Panc1 (cell line): ENCODE measurements around the gene IGFL4. TPM values are rescaled to one million over a fixed set of nuclear protein-coding genes. Genes with fewer than 3 reads are reported as not detected.

Experiments
- ATAC-seq: fragments of 200-7000 bp; cut with Tn5 transposase; 2 replicates; pipeline ENCODE4 v1.9.1; 2020; ENCODE audit warnings: mild to moderate bottlenecking, moderate library complexity
- BruUV-seq: library from RNA; stranded (reverse); fragments of 400-500 nt; replicated peaks from 2 replicates; lab custom pipeline; 2021; lab: Mats Ljungman, UMichigan
- CTCF ChIA-PET: fragments of 300-600 bp; sonication (Branson Sonifier 250); formaldehyde crosslinking; loops from one replicate; lab custom pipeline; 2022; ENCODE audit warnings: antibody characterized with exemption; lab: Charles Lee
- POLR2A ChIA-PET: fragments of 300-600 bp; sonication (Branson Sonifier 250); formaldehyde crosslinking; loops from one replicate; lab custom pipeline; 2022; ENCODE audit warnings: antibody characterized with exemption; lab: Charles Lee
- DNase-seq: peaks from one replicate; pipeline ENCODE4 v3.0.0-alpha.2; 2010; ENCODE audit warnings: low read depth, low spot score
- H3K27ac ChIP-seq: 2 replicates; pipeline ENCODE4 v1.5.1; 2011; ENCODE audit warnings: mild to moderate bottlenecking, low read length, inconsistent platforms
- H3K27me3 ChIP-seq: fragments of 200-500 bp; sonication (Bioruptor generic); 2 replicates; pipeline ENCODE4 v1.6.0; 2014; ENCODE audit warnings: low read length, inconsistent platforms; ENCODE audit not compliant: control insufficient read depth, insufficient read depth
- H3K36me3 ChIP-seq: fragments of 200-500 bp; sonication (Bioruptor generic); 2 replicates; pipeline ENCODE4 v1.5.1; 2014; ENCODE audit warnings: inconsistent platforms, mild to moderate bottlenecking, low read length, moderate library complexity; ENCODE audit not compliant: control insufficient read depth, insufficient read depth
- H3K4me1 ChIP-seq: 2 replicates; pipeline ENCODE4 v1.5.1; 2011; ENCODE audit warnings: inconsistent platforms, mild to moderate bottlenecking, low read length, moderate library complexity; ENCODE audit not compliant: control insufficient read depth, insufficient read depth
- H3K4me3 ChIP-seq, 2 experiments: 2 replicates each; pipeline ENCODE4 v1.5.1; 2011 to 2012; ENCODE audit warnings: low read depth in 2 of 2, low read length in 2 of 2, mild to moderate bottlenecking in 2 of 2, inconsistent platforms in 1 of 2, moderate library complexity in 1 of 2
- H3K9me3 ChIP-seq: fragments of 200-500 bp; sonication (Bioruptor generic); 2 replicates; pipeline ENCODE4 v1.5.1; 2014; ENCODE audit warnings: low read depth, mild to moderate bottlenecking, inconsistent platforms, low read length, moderate library complexity; ENCODE audit not compliant: control insufficient read depth, insufficient read depth
- CTCF ChIP-seq: fragments of 450-650 bp; IDR thresholded peaks from 2 replicates; pipeline ENCODE4 v1.5.1; 2017; ENCODE audit warnings: mild to moderate bottlenecking
- POLR2AphosphoS5 ChIP-seq: IDR thresholded peaks from 2 replicates; pipeline ENCODE4 v1.6.1; 2012; ENCODE audit warnings: mild to moderate bottlenecking, low read depth, low read length, moderate library complexity
- SIN3A ChIP-seq: IDR thresholded peaks from 2 replicates; pipeline ENCODE4 v1.6.1; 2012; ENCODE audit warnings: low read depth, mild to moderate bottlenecking, low read length, moderate library complexity, borderline replicate concordance; ENCODE audit not compliant: insufficient read depth
- TCF7L2 ChIP-seq: IDR thresholded peaks from 2 replicates; pipeline ENCODE4 v1.6.1; 2011; ENCODE audit warnings: mild to moderate bottlenecking, low read depth, low read length, inconsistent platforms
- in situ Hi-C: cut with HindIII; loops from 2 replicates; pipeline ENCODE4 v1.10.0; 2016; ENCODE audit warnings: low sequenced_read_pairs, low pct_unique_long_range_greater_than_20kb
- intact Hi-C: fragments of 100-400 bp; cut with micrococcal nuclease; formaldehyde crosslinking; loops from one replicate; pipeline ENCODE4 v1.10.0; 2022; ENCODE audit not compliant: unreplicated experiment
- total RNA-seq: library from RNA; stranded (reverse); gene quantifications from one replicate; pipeline ENCODE4 v1.2.1, GENCODE V29; 2021; ENCODE audit not compliant: unreplicated experiment
- TF ChIP-seq, protein P1 (sequence below), 2 experiments: IDR thresholded peaks; 2 replicates each; pipeline ENCODE4 v1.6.1; 2011 to 2012; ENCODE audit warnings: low read depth in 2 of 2, control low read depth in 1 of 2, low read length in 1 of 2, mild to moderate bottlenecking in 1 of 2, moderate library complexity in 1 of 2; ENCODE audit not compliant: insufficient read depth in 1 of 2

The IGFL4 gene
- total RNA-seq, 1 experiment from 2014 or later = 0.39 TPM

DNA sequence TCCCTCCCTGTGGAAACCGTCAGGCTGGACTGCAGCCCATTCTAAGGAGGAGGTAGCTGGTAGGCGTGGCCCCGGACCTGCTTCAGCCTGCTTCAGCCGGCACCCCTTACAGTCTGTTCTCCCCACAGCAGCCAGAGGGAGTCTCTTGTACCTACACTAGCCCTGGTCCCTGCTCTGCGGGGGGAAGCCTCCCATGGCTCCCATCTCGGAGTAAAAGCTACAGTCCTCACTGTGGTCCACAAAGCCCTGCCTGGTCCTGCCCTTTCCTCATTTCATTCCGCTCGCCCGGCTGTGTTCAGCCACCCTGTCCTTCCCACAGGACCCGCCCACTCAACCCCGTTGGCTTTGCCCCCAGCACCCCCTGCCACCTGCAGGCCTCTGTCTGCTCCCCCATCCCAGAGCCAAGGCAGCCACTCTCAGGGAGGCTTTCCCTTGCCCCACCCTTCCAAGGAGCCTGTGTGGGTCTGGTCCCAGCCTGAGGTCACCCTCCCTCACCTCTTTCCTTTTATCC, 19.2 kb downstream of the IGFL4 start:
- ATAC-seq = no peak
- POLR2A ChIA-PET = no interaction called here
- CTCF ChIA-PET = no interaction called here

GRCh38 chr19:46020819-46021125, 20.0 kb downstream of the IGFL4 start:
- intact Hi-C loops (no loop called here), in situ Hi-C loops (no loop called here)
- no peak overlapping the region for H3K27ac ChIP-seq
- H3K4me1 ChIP-seq = no peaks in the 10 kb centered on the region
- ATAC-seq = no peak
- TF ChIP-seq CTCF = no peak
- TF ChIP-seq, protein P1, sequence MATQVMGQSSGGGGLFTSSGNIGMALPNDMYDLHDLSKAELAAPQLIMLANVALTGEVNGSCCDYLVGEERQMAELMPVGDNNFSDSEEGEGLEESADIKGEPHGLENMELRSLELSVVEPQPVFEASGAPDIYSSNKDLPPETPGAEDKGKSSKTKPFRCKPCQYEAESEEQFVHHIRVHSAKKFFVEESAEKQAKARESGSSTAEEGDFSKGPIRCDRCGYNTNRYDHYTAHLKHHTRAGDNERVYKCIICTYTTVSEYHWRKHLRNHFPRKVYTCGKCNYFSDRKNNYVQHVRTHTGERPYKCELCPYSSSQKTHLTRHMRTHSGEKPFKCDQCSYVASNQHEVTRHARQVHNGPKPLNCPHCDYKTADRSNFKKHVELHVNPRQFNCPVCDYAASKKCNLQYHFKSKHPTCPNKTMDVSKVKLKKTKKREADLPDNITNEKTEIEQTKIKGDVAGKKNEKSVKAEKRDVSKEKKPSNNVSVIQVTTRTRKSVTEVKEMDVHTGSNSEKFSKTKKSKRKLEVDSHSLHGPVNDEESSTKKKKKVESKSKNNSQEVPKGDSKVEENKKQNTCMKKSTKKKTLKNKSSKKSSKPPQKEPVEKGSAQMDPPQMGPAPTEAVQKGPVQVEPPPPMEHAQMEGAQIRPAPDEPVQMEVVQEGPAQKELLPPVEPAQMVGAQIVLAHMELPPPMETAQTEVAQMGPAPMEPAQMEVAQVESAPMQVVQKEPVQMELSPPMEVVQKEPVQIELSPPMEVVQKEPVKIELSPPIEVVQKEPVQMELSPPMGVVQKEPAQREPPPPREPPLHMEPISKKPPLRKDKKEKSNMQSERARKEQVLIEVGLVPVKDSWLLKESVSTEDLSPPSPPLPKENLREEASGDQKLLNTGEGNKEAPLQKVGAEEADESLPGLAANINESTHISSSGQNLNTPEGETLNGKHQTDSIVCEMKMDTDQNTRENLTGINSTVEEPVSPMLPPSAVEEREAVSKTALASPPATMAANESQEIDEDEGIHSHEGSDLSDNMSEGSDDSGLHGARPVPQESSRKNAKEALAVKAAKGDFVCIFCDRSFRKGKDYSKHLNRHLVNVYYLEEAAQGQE (IDR thresholded peaks at IDR 0.05; ENCODE audit: insufficient read depth in 1 of 2, low read depth in 2 of 2, low read length in 1 of 2) = no peak
- no peak for TF ChIP-seq TCF7L2
- no peak for TF ChIP-seq POLR2AphosphoS5
- no peak for TF ChIP-seq SIN3A
- H3K9me3 ChIP-seq = no peaks in the 10 kb centered on the region
- ChIA-PET CTCF (interaction anchor here (0.6 kb wide), 1 partner anchor 57 kb away, joined by 3 read pairs; no protein-coding TSS in a partner anchor), POLR2A (no interaction called here)
- no peaks in the 10 kb centered on the region for H3K27me3 ChIP-seq
- BruUV-seq = no TSS peak
- no peak for DNase-seq
- H3K36me3 ChIP-seq = no peaks in the 10 kb centered on the region
- H3K4me3 ChIP-seq = no peak overlapping the region

More for the DNA sequence above, 19.2 kb downstream of the IGFL4 start:
- DNase-seq = no peak
- BruUV-seq = no TSS peak
- no peaks in the 10 kb centered on the region for H3K4me1 ChIP-seq
- no peak for TF ChIP-seq CTCF
- TF ChIP-seq SIN3A = no peak
- no peak for TF ChIP-seq POLR2AphosphoS5
- TF ChIP-seq, protein P1 (IDR thresholded peaks at IDR 0.05; ENCODE audit: insufficient read depth in 1 of 2, low read depth in 2 of 2, low read length in 1 of 2) = no peak
- no peak for TF ChIP-seq TCF7L2
- H3K27me3 ChIP-seq = no peaks in the 10 kb centered on the region
- no peak overlapping the region for H3K27ac ChIP-seq
- intact Hi-C loops (no loop called here), in situ Hi-C loops (no loop called here)
- H3K36me3 ChIP-seq = no peaks in the 10 kb centered on the region
- H3K4me3 ChIP-seq = no peak overlapping the region
- H3K9me3 ChIP-seq = no peaks in the 10 kb centered on the region
